Measurements from ENCODE around the gene COPS8.

- no peak for TF ChIP-seq CTCF (IDR thresholded peaks at IDR 0.05)
- TF ChIP-seq POLR2A (IDR thresholded peaks at IDR 0.05): no peak
Measured at GRCh38 chr2:237055386-237056100, 30.1 kb upstream of the COPS8 start.
